GM12878 (cell line): ENCODE measurements around the gene COX6A2. TPM values are rescaled to one million over a fixed set of nuclear protein-coding genes. Genes with fewer than 3 reads are reported as not detected.

Experiments
- ATAC-seq: fragments of 200-7000 bp; cut with Tn5 transposase; 3 replicates; pipeline ENCODE4 v1.9.1; 2020; ENCODE audit warnings: mild to moderate bottlenecking, moderate library complexity
- BruUV-seq: library from RNA; stranded (reverse); fragments of 400-500 nt; replicated peaks from 2 replicates; lab custom pipeline; 2021; lab: Mats Ljungman, UMichigan
- CTCF ChIA-PET: fragments of 300-600 bp; sonication (Branson Sonifier 250); formaldehyde crosslinking; extraction: SDS; loops from one replicate; lab custom pipeline; 2021; ENCODE audit warnings: inconsistent platforms; lab: Yijun Ruan, JAX
- POLR2A ChIA-PET: fragments of 350-600 bp; formaldehyde crosslinking; extraction: SDS; loops from one replicate; lab custom pipeline; 2021; ENCODE audit warnings: inconsistent platforms; lab: Charles Lee
- RAD21 ChIA-PET: fragments of 300-600 bp; sonication (Branson Sonifier 250); formaldehyde crosslinking; loops from one replicate; lab custom pipeline; 2023; ENCODE audit warnings: antibody characterized with exemption; ENCODE audit not compliant: unreplicated experiment; lab: Charles Lee
- SMC1A ChIA-PET: fragments of 300-600 bp; sonication (Branson Sonifier 250); formaldehyde crosslinking; loops from one replicate; lab custom pipeline; 2023; ENCODE audit not compliant: unreplicated experiment, uncharacterized antibody; lab: Charles Lee
- DNase-seq: peaks from one replicate; pipeline ENCODE4 v3.0.0-alpha.2; 2011; ENCODE audit warnings: low read depth, low spot score
- FAIRE-seq: peaks from 3 replicates; lab custom pipeline; 2011; peaks lifted over from hg19 to GRCh38; lab: Jason Lieb, UNC
- H2AFZ ChIP-seq: 2 replicates; pipeline ENCODE4 v1.6.0; 2011; ENCODE audit warnings: low read depth, low read length, control low read depth; ENCODE audit not compliant: control insufficient read depth
- H3K27ac ChIP-seq: 2 replicates; pipeline ENCODE4 v1.5.1; 2011; ENCODE audit warnings: control low read depth; ENCODE audit not compliant: control insufficient read depth, insufficient read depth
- H3K27me3 ChIP-seq, 2 experiments: replicated peaks in 1 of 2; 2 replicates each; pipeline versions ENCODE4 v1.6.0 to v1.6.1; 2011; ENCODE audit warnings: low read length in 1 of 2; ENCODE audit not compliant: control insufficient read depth in 2 of 2, insufficient read depth in 2 of 2
- H3K36me3 ChIP-seq, 2 experiments: 2 replicates each; pipeline ENCODE4 v1.5.1; 2011; ENCODE audit warnings: low read length in 1 of 2; ENCODE audit not compliant: control insufficient read depth in 2 of 2, insufficient read depth in 2 of 2
- H3K4me1 ChIP-seq: 2 replicates; pipeline ENCODE4 v1.6.1; 2011; ENCODE audit warnings: mild to moderate bottlenecking, low read length, moderate library complexity, mixed read lengths; ENCODE audit not compliant: control insufficient read depth, insufficient read depth
- H3K4me2 ChIP-seq: 2 replicates; pipeline ENCODE4 v1.6.0; 2011; ENCODE audit warnings: control low read depth; ENCODE audit not compliant: control insufficient read depth, insufficient read depth
- H3K4me3 ChIP-seq: fragments of 200-600 bp; sonication (generic); 2 replicates; pipeline ENCODE4 v1.5.1; 2016
- H3K79me2 ChIP-seq: 2 replicates; pipeline ENCODE4 v1.6.0; 2011; ENCODE audit warnings: low read length; ENCODE audit not compliant: control insufficient read depth, insufficient read depth
- H3K9ac ChIP-seq: 2 replicates; pipeline ENCODE4 v1.8.0; 2011; ENCODE audit warnings: low read length, control low read depth, mixed read lengths; ENCODE audit not compliant: control insufficient read depth, insufficient read depth
- H3K9me3 ChIP-seq: replicated peaks from 3 replicates; pipeline ENCODE4 v1.5.1; 2011; ENCODE audit warnings: mild to moderate bottlenecking, low read length; ENCODE audit not compliant: control insufficient read depth, insufficient read depth
- H4K20me1 ChIP-seq: 2 replicates; pipeline ENCODE4 v1.6.0; 2011; ENCODE audit not compliant: control insufficient read depth, insufficient read depth
- CEBPZ ChIP-seq: fragments of 150-350 bp; IDR thresholded peaks from 2 replicates; pipeline ENCODE4 v1.6.1; 2016; ENCODE audit warnings: low read depth, low read length
- CUX1 ChIP-seq: IDR thresholded peaks from 2 replicates; pipeline ENCODE4 v1.6.1; 2012; ENCODE audit warnings: improper control_type of control experiment, low read depth, low read length; ENCODE audit not compliant: insufficient replicate concordance
- DPF2 ChIP-seq: fragments of 450-650 bp; IDR thresholded peaks from 2 replicates; pipeline ENCODE4 v1.6.1; 2017; ENCODE audit warnings: mild to moderate bottlenecking
- HDGF ChIP-seq: fragments of 450-650 bp; IDR thresholded peaks from 2 replicates; pipeline ENCODE4 v1.6.1; 2016; ENCODE audit warnings: antibody characterized with exemption
- IKZF1 ChIP-seq: fragments of 450-650 bp; conservative IDR thresholded peaks from 2 replicates; pipeline ENCODE4 v1.6.1; 2017; ENCODE audit warnings: antibody characterized with exemption, mild to moderate bottlenecking
- JUNB ChIP-seq: IDR thresholded peaks from 2 replicates; pipeline ENCODE4 v1.6.1; 2016; ENCODE audit warnings: antibody characterized with exemption, mild to moderate bottlenecking
- POLR2AphosphoS5 ChIP-seq: IDR thresholded peaks from 2 replicates; pipeline ENCODE4 v1.6.1; 2011; ENCODE audit warnings: mild to moderate bottlenecking, low read length, inconsistent platforms
- SMAD5 ChIP-seq: IDR thresholded peaks from 2 replicates; pipeline ENCODE4 v1.6.1; 2016; ENCODE audit warnings: antibody characterized with exemption, low read depth
- SP1 ChIP-seq: IDR thresholded peaks from one replicate; pipeline ENCODE4 v1.6.1; 2011; ENCODE audit warnings: low read depth, low read length
- ZNF217 ChIP-seq: fragments of 450-650 bp; IDR thresholded peaks from 2 replicates; pipeline ENCODE4 v1.6.1; 2017; ENCODE audit warnings: antibody characterized with exemption, mild to moderate bottlenecking
- WGBS: methylation state at CpG from one replicate; pipeline ENCODE4 v1.1.6; 2016; ENCODE audit warnings: low lambda C conversion rate; ENCODE audit not compliant: insufficient replicate concordance, insufficient coverage; ENCODE audit errors: missing lambda C conversion rate; 5-methylcytosine and 5-hydroxymethylcytosine counted together
- in situ Hi-C: fragments of 300-500 bp; cut with MboI; formaldehyde crosslinking; loops from 9 replicates; pipeline ENCODE4 v1.14.3; 2018; ENCODE audit warnings: mixed read lengths
- intact Hi-C: fragments of 100-400 bp; cut with micrococcal nuclease; formaldehyde crosslinking; loops from one replicate; pipeline ENCODE4 v1.14.2; 2022; ENCODE audit not compliant: unreplicated experiment
- polyA plus RNA-seq, 11 experiments: library from polyadenylated mRNA; depleted of rRNA in 4 of 11; unstranded in 6 of 11; stranded (reverse) in 5 of 11; fragments of >200 nt; fragmentation: Nextera tagmentation in 4 of 11; fragmentation: Illumina TruSeq in 1 of 11; extraction: Ambion mirVana in 4 of 11; extraction: Trizol in 1 of 11; gene quantifications; 1 replicate in 1 of 11; 2 replicates in 10 of 11; pipeline versions ENCODE4 v1.2.1 to v1.2.3, GENCODE V29; 2011 to 2016; ENCODE audit warnings: inconsistent platforms in 2 of 11, missing spikeins in 2 of 11, low read depth in 1 of 11
- total RNA-seq, 4 experiments: library from RNA; depleted of rRNA in 3 of 4; stranded (reverse); fragments of >200 nt in 3 of 4; fragmentation: Illumina TruSeq in 1 of 4; extraction: Trizol in 1 of 4; gene quantifications; 2 replicates each; pipeline versions ENCODE4 v1.2.1 to v1.2.3, GENCODE V29; 2013 to 2021

Gene COX6A2
- total and polyA plus RNA-seq, 10 of the 15 experiments (the other 5 are each of a cell fraction or from before 2014, with no cell fraction given), result not detected

DNA sequence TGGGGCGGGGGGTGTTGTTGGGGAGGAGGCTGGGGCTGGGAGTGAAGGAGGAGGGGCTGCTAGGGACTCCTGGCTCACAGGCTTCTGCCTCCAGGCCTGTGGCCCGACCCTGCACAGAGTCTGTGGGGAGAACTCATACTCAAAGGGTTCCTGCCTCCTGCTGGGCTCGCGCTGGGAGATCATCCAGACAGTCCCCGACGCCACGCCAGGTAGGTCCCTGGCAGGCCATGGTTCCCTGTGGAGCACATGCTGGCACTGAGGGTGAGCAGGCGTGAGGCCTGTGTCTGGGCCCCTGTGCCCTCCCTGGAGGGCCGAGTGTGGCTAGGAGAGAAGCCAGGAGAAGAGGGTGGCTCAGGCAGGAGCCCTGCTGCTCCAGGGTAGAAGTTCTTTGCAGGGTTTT lies 30.5 kb downstream of the COX6A2 start:
- Histone ChIP-seq H3K9me3 (peaks cover 3% of the 10 kb centered on the region; the same call in 1 of the 3 replicates), H2AFZ (no peak overlapping the region), H3K4me2 (no peak overlapping the region), H3K36me3 (no peaks in the 10 kb centered on the region), H3K9ac (no peak overlapping the region), H3K27me3 (no peaks in the 10 kb centered on the region), H3K4me1 (peaks cover 4% of the 10 kb centered on the region), H3K79me2 (no peaks in the 10 kb centered on the region), H4K20me1 (no peaks in the 10 kb centered on the region), H3K4me3 (no peak overlapping the region), H3K27ac (no peak overlapping the region)
- 65% methylated on average over 9 of the region's 9 CpGs for WGBS
- in situ Hi-C loops, result no loop called here
- POLR2A ChIA-PET, result interaction anchor here (0.6 kb wide), 1 partner anchor 58 kb away, joined by 3 read pairs; no protein-coding TSS in a partner anchor
- SMC1A ChIA-PET, result no interaction called here
- no peak for ATAC-seq
- intact Hi-C loops, result no loop called here
- TF ChIP-seq HDGF, result no peak
- TF ChIP-seq SP1, result no peak
- no peak for TF ChIP-seq POLR2AphosphoS5
- no peak for TF ChIP-seq DPF2
- no peak for DNase-seq
- FAIRE-seq, result no peak
- CTCF ChIA-PET, result no interaction called here
- RAD21 ChIA-PET, result interaction anchor here (0.7 kb wide), 1 partner anchor 182 kb away, joined by 5 read pairs; no protein-coding TSS in a partner anchor
- no TSS peak for BruUV-seq

GRCh38 chr16:31397096-31397660 lies 31.0 kb downstream of the COX6A2 start:
- no peaks in the 10 kb centered on the region for H3K36me3 ChIP-seq
- no peak for FAIRE-seq
- no peak overlapping the region for H2AFZ ChIP-seq
- ATAC-seq, result no peak
- no TSS peak for BruUV-seq
- H3K27ac ChIP-seq, result no peak overlapping the region
- no peaks in the 10 kb centered on the region for H4K20me1 ChIP-seq
- ChIA-PET CTCF (no interaction called here), POLR2A (interaction anchor here (0.6 kb wide), 1 partner anchor 59 kb away, joined by 3 read pairs; no protein-coding TSS in a partner anchor), RAD21 (no interaction called here), SMC1A (no interaction called here)
- WGBS, result 63% methylated on average over 10 of the region's 18 CpGs
- H3K9me3 ChIP-seq, result peaks cover 3% of the 10 kb centered on the region; the same call in 1 of the 3 replicates
- H3K4me2 ChIP-seq, result no peak overlapping the region
- H3K4me3 ChIP-seq, result no peak overlapping the region
- H3K9ac ChIP-seq, result no peak overlapping the region
- no peak for DNase-seq
- H3K4me1 ChIP-seq, result peaks cover 4% of the 10 kb centered on the region
- no peaks in the 10 kb centered on the region for H3K27me3 ChIP-seq
- in situ Hi-C loops (no loop called here), intact Hi-C loops (no loop called here)
- H3K79me2 ChIP-seq, result no peaks in the 10 kb centered on the region
- TF ChIP-seq CEBPZ (no peak), JUNB (no peak), SMAD5 (no peak), CUX1 (no peak), IKZF1 (no peak), ZNF217 (no peak)
